ENCODE measurements around the gene SETD3. TPM values are rescaled to one million over a fixed set of nuclear protein-coding genes. Genes with fewer than 3 reads are reported as not detected.

SETD3 gene
- total and polyA plus RNA-seq, 2 of the 8 experiments (the other 6 are each of a cell fraction or from before 2014, with no cell fraction given) = 24.0 to 64.0 TPM

DNA sequence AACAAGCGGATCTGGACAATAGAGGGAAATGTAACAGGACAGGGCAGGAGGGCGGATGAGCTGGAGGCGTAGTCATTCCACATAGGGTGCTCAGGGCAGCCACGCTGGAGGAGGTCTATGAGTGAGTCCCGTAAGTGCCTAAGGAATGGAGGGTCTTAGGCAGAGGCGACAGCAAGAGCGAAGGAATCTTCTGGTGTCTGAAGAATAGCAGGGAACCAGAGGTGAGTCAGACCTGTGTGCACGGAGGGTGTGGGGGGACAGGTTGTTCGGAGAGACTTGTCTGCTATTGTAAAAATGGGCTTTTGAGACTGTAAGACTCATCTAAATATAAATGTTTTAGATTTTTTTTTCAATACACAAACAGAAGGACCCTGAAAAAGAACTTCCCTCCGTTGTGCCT, 70.6 kb downstream of the SETD3 start (continued):
- no peak for TF ChIP-seq HDAC2 (IDR thresholded peaks at IDR 0.05; ENCODE audit: borderline replicate concordance in 1 of 2, low read depth in 2 of 2, low read length in 2 of 2)
- TF ChIP-seq ZNF274 (IDR thresholded peaks at IDR 0.05; ENCODE audit: borderline replicate concordance, extremely low read depth, low read length) = no peak
- TF ChIP-seq GABPA (IDR thresholded peaks at IDR 0.05; ENCODE audit: borderline replicate concordance, insufficient read depth, low read length) = no peak
- no peak for TF ChIP-seq EGR1 (IDR thresholded peaks at IDR 0.05; ENCODE audit: borderline replicate concordance, low read depth, low read length)
- no peak for TF ChIP-seq TCF12 (IDR thresholded peaks at IDR 0.05; ENCODE audit: low read depth, low read length)
- TF ChIP-seq SAP30 (IDR thresholded peaks at IDR 0.05; ENCODE audit: insufficient read depth, insufficient replicate concordance, low read length) = no peak
- TF ChIP-seq GTF2F1 (IDR thresholded peaks at IDR 0.05; ENCODE audit: borderline replicate concordance, low read depth, low read length) = no peak

Measured in H1 (cell line).